ENCODE data around the gene NUP93.
"Not testable (repeated sequence)": the region's sequence is repeated elsewhere in the genome, so short reads cannot be mapped to it uniquely, and the experiment has no call there.

The NUP93 gene

GRCh38 chr16:56880176-56880575 is 150.2 kb downstream of the NUP93 start:
- Histone ChIP-seq H3K9me3 (ENCODE audit: severe bottlenecking) (no peaks in the 10 kb centered on the region), H3K27me3 (ENCODE audit: insufficient read depth, poor library complexity, severe bottlenecking) (no peaks in the 10 kb centered on the region), H3K4me3 (ENCODE audit: severe bottlenecking) (no peak overlapping the region), H3K27ac (ENCODE audit: poor library complexity, severe bottlenecking) (no peak overlapping the region), H3K36me3 (ENCODE audit: low read depth) (no peaks in the 10 kb centered on the region), H3K4me1 (ENCODE audit: insufficient read depth, poor library complexity, severe bottlenecking) (no peaks in the 10 kb centered on the region)
- no peak for ATAC-seq (ENCODE audit: low read depth)
- DNase-seq (ENCODE audit: low spot score), result no peak
- no peak for TF ChIP-seq CTCF (IDR thresholded peaks at IDR 0.05; ENCODE audit: poor library complexity, severe bottlenecking)

- Histone ChIP-seq H3K36me3 (ENCODE audit: low read depth) (no peaks in the 10 kb centered on the region), H3K27me3 (ENCODE audit: insufficient read depth, poor library complexity, severe bottlenecking) (no peaks in the 10 kb centered on the region), H3K9me3 (ENCODE audit: severe bottlenecking) (no peaks in the 10 kb centered on the region), H3K27ac (ENCODE audit: poor library complexity, severe bottlenecking) (no peak overlapping the region), H3K4me3 (ENCODE audit: severe bottlenecking) (no peak overlapping the region), H3K4me1 (ENCODE audit: insufficient read depth, poor library complexity, severe bottlenecking) (no peaks in the 10 kb centered on the region)
- no peak for TF ChIP-seq CTCF (IDR thresholded peaks at IDR 0.05; ENCODE audit: poor library complexity, severe bottlenecking)
- ATAC-seq (ENCODE audit: low read depth) (no peak), DNase-seq (ENCODE audit: low spot score) (no peak)
These were observed 150.8 kb downstream of the NUP93 start for GRCh38 chr16:56880685-56881084.

- no peak for TF ChIP-seq CTCF (IDR thresholded peaks at IDR 0.05; ENCODE audit: poor library complexity, severe bottlenecking)
- Histone ChIP-seq H3K27me3 (ENCODE audit: insufficient read depth, poor library complexity, severe bottlenecking) (no peaks in the 10 kb centered on the region), H3K9me3 (ENCODE audit: severe bottlenecking) (no peaks in the 10 kb centered on the region), H3K36me3 (ENCODE audit: low read depth) (no peaks in the 10 kb centered on the region), H3K4me3 (ENCODE audit: severe bottlenecking) (no peak overlapping the region), H3K27ac (ENCODE audit: poor library complexity, severe bottlenecking) (no peak overlapping the region), H3K4me1 (ENCODE audit: insufficient read depth, poor library complexity, severe bottlenecking) (no peaks in the 10 kb centered on the region)
- ATAC-seq (ENCODE audit: low read depth) (no peak), DNase-seq (ENCODE audit: low spot score) (no peak)
These were observed 152.3 kb downstream of the NUP93 start for GRCh38 chr16:56882077-56882800.

GRCh38 chr16:56883586-56883985 is 153.7 kb downstream of the NUP93 start:
- DNase-seq (ENCODE audit: low spot score) (no peak), ATAC-seq (ENCODE audit: low read depth) (no peak)
- no peaks in the 10 kb centered on the region for H3K9me3 ChIP-seq (ENCODE audit: severe bottlenecking)
- no peaks in the 10 kb centered on the region for H3K27me3 ChIP-seq (ENCODE audit: insufficient read depth, poor library complexity, severe bottlenecking)
- H3K27ac ChIP-seq (ENCODE audit: poor library complexity, severe bottlenecking), result no peak overlapping the region
- no peak overlapping the region for H3K4me3 ChIP-seq (ENCODE audit: severe bottlenecking)
- no peaks in the 10 kb centered on the region for H3K36me3 ChIP-seq (ENCODE audit: low read depth)
- H3K4me1 ChIP-seq (ENCODE audit: insufficient read depth, poor library complexity, severe bottlenecking), result no peaks in the 10 kb centered on the region
- no peak for TF ChIP-seq CTCF (IDR thresholded peaks at IDR 0.05; ENCODE audit: poor library complexity, severe bottlenecking)

- H3K4me3 ChIP-seq (ENCODE audit: severe bottlenecking), result no peak overlapping the region
- no peaks in the 10 kb centered on the region for H3K36me3 ChIP-seq (ENCODE audit: low read depth)
- H3K9me3 ChIP-seq (ENCODE audit: severe bottlenecking), result no peaks in the 10 kb centered on the region
- DNase-seq (ENCODE audit: low spot score) (no peak), ATAC-seq (ENCODE audit: low read depth) (no peak)
- H3K27me3 ChIP-seq (ENCODE audit: insufficient read depth, poor library complexity, severe bottlenecking), result no peaks in the 10 kb centered on the region
- no peak for TF ChIP-seq CTCF (IDR thresholded peaks at IDR 0.05; ENCODE audit: poor library complexity, severe bottlenecking)
- no peaks in the 10 kb centered on the region for H3K4me1 ChIP-seq (ENCODE audit: insufficient read depth, poor library complexity, severe bottlenecking)
- no peak overlapping the region for H3K27ac ChIP-seq (ENCODE audit: poor library complexity, severe bottlenecking)
These were observed 154.2 kb downstream of the NUP93 start for GRCh38 chr16:56884026-56884582.

- not testable (repeated sequence) for H3K27ac ChIP-seq (ENCODE audit: poor library complexity, severe bottlenecking); H3K4me1 ChIP-seq (ENCODE audit: insufficient read depth, poor library complexity, severe bottlenecking); ATAC-seq (ENCODE audit: low read depth)
These were observed 155.0 kb downstream of the NUP93 start for GRCh38 chr16:56884929-56885328.

More at GRCh38 chr16:56884929-56885328, 155.0 kb downstream of the NUP93 start:
- H3K9me3 ChIP-seq (ENCODE audit: severe bottlenecking); H3K27me3 ChIP-seq (ENCODE audit: insufficient read depth, poor library complexity, severe bottlenecking); H3K4me3 ChIP-seq (ENCODE audit: severe bottlenecking); DNase-seq (ENCODE audit: low spot score); H3K36me3 ChIP-seq (ENCODE audit: low read depth): not testable (repeated sequence)

Data from RWPE2 (cell line).